GM12878 (cell line): ENCODE measurements around the gene LCLAT1.

Experiments used
- ATF2 ChIP-seq: IDR thresholded peaks from 2 replicates; pipeline ENCODE4 v1.6.1; 2012; ENCODE audit warnings: low read length, inconsistent platforms
- FOS ChIP-seq: IDR thresholded peaks from 3 replicates; pipeline ENCODE4 v1.6.1; 2011; ENCODE audit warnings: borderline replicate concordance; ENCODE audit not compliant: insufficient read length; ENCODE audit errors: extremely low read depth
- MAX ChIP-seq: IDR thresholded peaks from 2 replicates; pipeline ENCODE4 v1.6.1; 2012; ENCODE audit warnings: low read depth, low read length, improper control_type of control experiment
- NR2C2 ChIP-seq: IDR thresholded peaks from 2 replicates; pipeline ENCODE4 v1.6.1; 2011; ENCODE audit warnings: borderline replicate concordance, low read depth; ENCODE audit not compliant: control insufficient read depth, insufficient read length
- TF ChIP-seq, protein P1 (sequence below), 3 experiments: IDR thresholded peaks in 2 of 3; conservative IDR thresholded peaks in 1 of 3; 2 replicates each; pipeline ENCODE4 v1.5.1; 2011; ENCODE audit warnings: low read depth in 3 of 3, low read length in 3 of 3, mild to moderate bottlenecking in 3 of 3, control low read depth in 2 of 3, moderate library complexity in 2 of 3, inconsistent platforms in 1 of 3, mixed read lengths in 1 of 3; ENCODE audit not compliant: control insufficient read depth in 2 of 3, insufficient read depth in 1 of 3; ENCODE audit errors: extremely low read depth in 1 of 3

DNA sequence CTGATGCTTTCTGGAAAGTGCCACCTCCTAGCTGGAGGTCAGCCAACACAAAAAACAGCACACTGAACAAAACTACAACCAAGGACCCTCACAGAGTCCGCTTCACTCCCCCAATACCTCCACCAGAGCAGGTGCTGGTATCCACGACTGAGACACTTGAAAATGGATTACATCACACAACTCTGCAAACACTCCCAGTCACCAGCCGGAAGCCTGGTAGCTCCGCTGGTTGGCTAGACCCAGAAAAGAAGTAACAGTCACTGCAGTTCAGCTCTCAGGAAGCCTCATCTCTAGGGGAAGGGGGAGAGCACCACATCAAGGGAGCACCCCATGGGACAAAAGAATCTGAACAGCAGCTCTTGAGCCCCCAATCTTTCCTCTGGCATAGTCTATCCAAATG lies 175.4 kb downstream of the LCLAT1 start:
- TF ChIP-seq, protein P1, sequence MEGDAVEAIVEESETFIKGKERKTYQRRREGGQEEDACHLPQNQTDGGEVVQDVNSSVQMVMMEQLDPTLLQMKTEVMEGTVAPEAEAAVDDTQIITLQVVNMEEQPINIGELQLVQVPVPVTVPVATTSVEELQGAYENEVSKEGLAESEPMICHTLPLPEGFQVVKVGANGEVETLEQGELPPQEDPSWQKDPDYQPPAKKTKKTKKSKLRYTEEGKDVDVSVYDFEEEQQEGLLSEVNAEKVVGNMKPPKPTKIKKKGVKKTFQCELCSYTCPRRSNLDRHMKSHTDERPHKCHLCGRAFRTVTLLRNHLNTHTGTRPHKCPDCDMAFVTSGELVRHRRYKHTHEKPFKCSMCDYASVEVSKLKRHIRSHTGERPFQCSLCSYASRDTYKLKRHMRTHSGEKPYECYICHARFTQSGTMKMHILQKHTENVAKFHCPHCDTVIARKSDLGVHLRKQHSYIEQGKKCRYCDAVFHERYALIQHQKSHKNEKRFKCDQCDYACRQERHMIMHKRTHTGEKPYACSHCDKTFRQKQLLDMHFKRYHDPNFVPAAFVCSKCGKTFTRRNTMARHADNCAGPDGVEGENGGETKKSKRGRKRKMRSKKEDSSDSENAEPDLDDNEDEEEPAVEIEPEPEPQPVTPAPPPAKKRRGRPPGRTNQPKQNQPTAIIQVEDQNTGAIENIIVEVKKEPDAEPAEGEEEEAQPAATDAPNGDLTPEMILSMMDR (IDR thresholded peaks at IDR 0.05 in 2 of 3, conservative IDR thresholded peaks at IDR 0.05 in 1 of 3; ENCODE audit: control insufficient read depth in 2 of 3, extremely low read depth in 1 of 3, insufficient read depth in 1 of 3, low read depth in 3 of 3, low read length in 3 of 3) = no peak
- TF ChIP-seq MAX (no peak), NR2C2 (no peak), ATF2 (no peak), FOS (no peak)
